NCI-H526 treated with DMSO at 0.1 percent for 48 hours (cell line): ENCODE results near the gene SRR.
A peak's percentile ranks its signal among the peaks of the same experiment; 100 is the strongest.
"Not testable (repeated sequence)": the region's sequence is repeated elsewhere in the genome, so short reads cannot be mapped to it uniquely, and the experiment has no call there.

Experiments
- DNase-seq: peaks from one replicate; lab custom pipeline; 2025; lab: John Stamatoyannopoulos, UW

Gene SRR

GRCh38 chr17:2303204-2304188 is at the start of gene SRR, which contains the start of gene SMG6:
SRR (plus strand) TSS chr17:2303950; CDS start chr17:2315561, 11,611 bp downstream.
SMG6 (minus strand) TSS chr17:2303785; CDS start chr17:2303720, 65 bp downstream.
- peak; percentile 60 for DNase-seq

- not testable (repeated sequence) for DNase-seq
Measured at GRCh38 chr17:2258830-2259229, 44.9 kb upstream of the SRR start.

GRCh38 chr17:2259769-2260536 is 43.8 kb upstream of the SRR start:
- DNase-seq = no peak

- no peak for DNase-seq
Measured at GRCh38 chr17:2262135-2262587, 41.6 kb upstream of the SRR start.

- no peak for DNase-seq
Measured at GRCh38 chr17:2263183-2264066, 40.3 kb upstream of the SRR start.

- no peak for DNase-seq
Measured at GRCh38 chr17:2264067-2264860, 39.5 kb upstream of the SRR start.

GRCh38 chr17:2265166-2265565 is 38.6 kb upstream of the SRR start:
- DNase-seq = not testable (repeated sequence)

GRCh38 chr17:2266045-2266864 is 37.5 kb upstream of the SRR start:
- no peak for DNase-seq

- no peak for DNase-seq
Measured at GRCh38 chr17:2266865-2267228, 36.9 kb upstream of the SRR start.

- DNase-seq = no peak
Measured at GRCh38 chr17:2267354-2267753, 36.4 kb upstream of the SRR start.

- no peak for DNase-seq
Measured at GRCh38 chr17:2271985-2272702, 31.6 kb upstream of the SRR start.

GRCh38 chr17:2274414-2274813 is 29.3 kb upstream of the SRR start:
- no peak for DNase-seq

GRCh38 chr17:2275722-2276121 is 28.0 kb upstream of the SRR start:
- DNase-seq = no peak

GRCh38 chr17:2277429-2278170 is 26.1 kb upstream of the SRR start:
- DNase-seq = no peak

GRCh38 chr17:2279707-2280106 is 24.0 kb upstream of the SRR start:
- no peak for DNase-seq

- DNase-seq = peak; percentile 4
Measured at GRCh38 chr17:2282297-2282873, 21.4 kb upstream of the SRR start.

GRCh38 chr17:2283302-2283701 is 20.4 kb upstream of the SRR start:
- DNase-seq = no peak

- DNase-seq = no peak
Measured at GRCh38 chr17:2289878-2290478, 13.8 kb upstream of the SRR start.
